ENCODE data around the gene MMD. TPM values are rescaled to one million over a fixed set of nuclear protein-coding genes. Genes with fewer than 3 reads are reported as not detected.
A peak's percentile ranks its signal among the peaks of the same experiment; 100 is the strongest.

MMD gene
- total RNA-seq, 2 experiments from 2014 or later, result 28.9 to 34.0 TPM

GRCh38 chr17:55343900-55344513 lies 77.6 kb downstream of the MMD start:
- ChIA-PET POLR2A (no interaction called here), CTCF (interaction anchor here (0.6 to 1.5 kb wide), 6 partner anchors 10 to 77 kb away, joined by 3 to 4 read pairs (median 3); partner anchors contain the start of gene MMD)
- H3K9me3 Mint-ChIP-seq, result peaks cover 13% of the 10 kb centered on the region
- H3K27me3 Mint-ChIP-seq, result peaks cover 6% of the 10 kb centered on the region
- H3K4me3 Mint-ChIP-seq, result no peak overlapping the region
- peaks cover 14% of the 10 kb centered on the region for H3K36me3 Mint-ChIP-seq (ENCODE audit: low read depth)
- peaks cover 70% of the 10 kb centered on the region for H3K4me1 Mint-ChIP-seq
- H3K27ac Mint-ChIP-seq, result peak overlapping the region; percentile 87
- no peak for DNase-seq

- H3K4me3 Mint-ChIP-seq, result no peak overlapping the region
Measured at GRCh38 chr17:55342800-55343585, 78.6 kb downstream of the MMD start.

More at GRCh38 chr17:55342800-55343585, 78.6 kb downstream of the MMD start:
- peaks cover 60% of the 10 kb centered on the region for H3K4me1 Mint-ChIP-seq
- H3K27ac Mint-ChIP-seq, result peak overlapping the region; percentile 87
- H3K27me3 Mint-ChIP-seq, result peaks cover 15% of the 10 kb centered on the region
- CTCF ChIA-PET, result interaction anchor here (0.9 kb wide), 1 partner anchor 33 kb away, joined by 3 read pairs; no protein-coding TSS in a partner anchor
- POLR2A ChIA-PET, result no interaction called here
- DNase-seq, result no peak
- peaks cover 14% of the 10 kb centered on the region for H3K36me3 Mint-ChIP-seq (ENCODE audit: low read depth)
- peaks cover 18% of the 10 kb centered on the region for H3K9me3 Mint-ChIP-seq

Other genes with a start within 250 kb of the MMD start
- gene HLF, start 156.9 kb downstream of the MMD start, total RNA-seq, result under 1 TPM; 0.30 to 0.65 TPM
- not detected for gene SMIM36, start 89.6 kb upstream of the MMD start, total RNA-seq

Data from activated CD4-positive, alpha-beta T cell treated with anti-CD3 and anti-CD28 coated beads, Interleukin-2, amount 10 ng/mL, durations not matched to agents 7 days and 5 days (primary cell).